Progenitor cell of endocrine pancreas (in vitro differentiated cells): ENCODE data around the gene SPECC1L. TPM values are rescaled to one million over a fixed set of nuclear protein-coding genes. Genes with fewer than 3 reads are reported as not detected.

ENCODE experiments used
- DNase-seq: peaks from one replicate; pipeline ENCODE4 v3.0.0; 2021; ENCODE audit warnings: low spot score; ENCODE audit not compliant: unreplicated experiment
- H3K27ac Mint-ChIP-seq: 2 replicates; pipeline ENCODE4 v1.8.0; 2021; ENCODE audit warnings: mild to moderate bottlenecking, moderate library complexity, mixed read lengths
- H3K27me3 Mint-ChIP-seq: 2 replicates; pipeline ENCODE4 v1.8.0; 2021; ENCODE audit warnings: mixed read lengths
- H3K36me3 Mint-ChIP-seq: 2 replicates; pipeline ENCODE4 v1.8.0; 2022; ENCODE audit warnings: mixed read lengths; ENCODE audit not compliant: insufficient read depth
- H3K4me1 Mint-ChIP-seq: 2 replicates; pipeline ENCODE4 v1.8.0; 2021; ENCODE audit warnings: low read depth, mixed read lengths
- H3K4me3 Mint-ChIP-seq: 2 replicates; pipeline ENCODE4 v1.8.0; 2021; ENCODE audit warnings: low read depth, mild to moderate bottlenecking, moderate library complexity, mixed read lengths
- H3K9me3 Mint-ChIP-seq: 2 replicates; pipeline ENCODE4 v1.8.0; 2021; ENCODE audit warnings: low read depth, mixed read lengths
- CTCF ChIP-seq: fragments of 200-600 bp; sonication (generic); IDR thresholded peaks from one replicate; pipeline ENCODE4 v1.5.0; 2021; ENCODE audit warnings: antibody characterized with exemption, mild to moderate bottlenecking; ENCODE audit not compliant: unreplicated experiment
- total RNA-seq: library from RNA; stranded (reverse); gene quantifications from 2 replicates; pipeline ENCODE4 v1.2.1, GENCODE V29; 2021

Gene SPECC1L
- total RNA-seq, 1 donor from 2014 or later: 96.9 TPM

GRCh38 chr22:24398409-24398808, 127.8 kb downstream of the SPECC1L start:
- Mint-ChIP-seq H3K27ac (peak overlapping the region; percentile 50), H3K27me3 (no peaks in the 10 kb centered on the region), H3K9me3 (no peaks in the 10 kb centered on the region), H3K36me3 (peaks cover 12% of the 10 kb centered on the region), H3K4me1 (no peaks in the 10 kb centered on the region), H3K4me3 (no peak overlapping the region)
- DNase-seq: no peak
- no peak for TF ChIP-seq CTCF

- no peak overlapping the region for H3K27ac Mint-ChIP-seq
- no peak overlapping the region for H3K4me3 Mint-ChIP-seq
- TF ChIP-seq CTCF: no peak
- H3K9me3 Mint-ChIP-seq: no peaks in the 10 kb centered on the region
- peaks cover 15% of the 10 kb centered on the region for H3K36me3 Mint-ChIP-seq
- no peaks in the 10 kb centered on the region for H3K4me1 Mint-ChIP-seq
- no peak for DNase-seq
- H3K27me3 Mint-ChIP-seq: no peaks in the 10 kb centered on the region
Measured at GRCh38 chr22:24400034-24400725, 129.5 kb downstream of the SPECC1L start.

DNA sequence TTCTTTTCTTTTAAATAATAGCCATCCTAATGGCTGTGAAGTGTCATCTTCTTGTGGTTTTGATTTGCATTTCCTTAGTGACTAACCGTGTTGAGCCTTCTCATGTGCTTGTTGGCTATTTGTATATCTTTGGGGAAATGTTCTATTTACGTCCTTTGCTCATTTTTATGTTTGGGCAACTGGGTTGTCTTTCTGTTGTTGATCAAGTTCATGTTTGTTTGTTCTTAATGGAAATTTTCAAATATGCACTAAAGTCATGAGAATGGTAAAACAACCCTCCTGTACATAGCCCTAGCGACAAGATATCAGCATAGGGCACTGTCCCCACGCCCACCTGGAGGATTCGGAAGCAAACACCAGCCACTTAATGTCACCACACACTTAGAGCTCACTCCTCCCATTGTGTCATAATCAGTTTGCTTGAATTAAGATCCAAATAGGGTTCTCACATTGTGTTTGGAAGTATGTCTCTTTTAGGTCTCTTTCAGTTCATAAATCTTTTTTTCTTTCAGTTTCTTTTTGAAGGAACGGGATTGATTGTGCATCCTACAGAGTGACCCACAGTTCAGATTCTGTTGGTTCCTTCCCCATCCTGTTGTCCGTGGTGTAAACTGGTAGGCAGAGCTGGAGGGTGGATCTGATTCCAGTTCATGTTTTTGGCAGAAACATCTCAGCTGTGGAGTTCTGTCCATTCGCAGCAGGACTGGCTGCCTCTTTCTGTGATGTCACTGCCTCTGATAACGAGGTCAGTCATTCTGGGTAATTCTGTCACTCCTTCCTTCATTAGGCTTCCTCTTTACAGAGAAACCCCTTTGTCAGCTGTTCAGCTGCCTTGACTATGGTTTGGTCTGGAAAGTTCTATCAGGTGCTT, 130.3 kb downstream of the SPECC1L start:
- DNase-seq: no peak
- H3K4me1 Mint-ChIP-seq: no peaks in the 10 kb centered on the region
- H3K36me3 Mint-ChIP-seq: peaks cover 11% of the 10 kb centered on the region
- no peak overlapping the region for H3K27ac Mint-ChIP-seq
- H3K4me3 Mint-ChIP-seq: no peak overlapping the region
- TF ChIP-seq CTCF: no peak
- no peaks in the 10 kb centered on the region for H3K27me3 Mint-ChIP-seq
- no peaks in the 10 kb centered on the region for H3K9me3 Mint-ChIP-seq

DNA sequence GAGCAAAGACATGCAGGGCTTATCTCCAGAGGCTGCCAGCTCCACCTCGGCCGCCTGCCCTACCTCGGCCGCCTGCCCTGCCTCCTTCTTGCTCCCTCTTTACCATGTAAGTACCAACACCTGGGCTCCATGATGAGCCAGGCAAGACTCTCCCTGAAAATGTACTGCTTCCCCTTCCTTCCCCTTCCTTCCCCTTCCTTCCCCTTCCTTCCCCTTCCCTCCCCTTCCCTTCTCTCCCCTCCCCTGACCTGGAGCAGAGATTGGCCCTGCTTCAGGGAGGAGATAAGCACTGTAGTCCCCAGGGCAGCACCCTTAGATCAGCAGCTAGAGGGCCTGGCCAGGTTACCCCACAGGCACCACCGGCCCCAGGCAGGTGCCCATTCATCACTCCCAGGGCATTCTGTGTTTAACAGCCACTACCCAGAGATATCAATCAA, 131.3 kb downstream of the SPECC1L start:
- no peak overlapping the region for H3K4me3 Mint-ChIP-seq
- no peak overlapping the region for H3K27ac Mint-ChIP-seq
- DNase-seq: no peak
- H3K27me3 Mint-ChIP-seq: no peaks in the 10 kb centered on the region
- peaks cover 11% of the 10 kb centered on the region for H3K36me3 Mint-ChIP-seq
- peaks cover 4% of the 10 kb centered on the region for H3K4me1 Mint-ChIP-seq
- no peaks in the 10 kb centered on the region for H3K9me3 Mint-ChIP-seq
- no peak for TF ChIP-seq CTCF

GRCh38 chr22:24402460-24403192, 132.0 kb downstream of the SPECC1L start:
- DNase-seq: no peak
- no peak for TF ChIP-seq CTCF
- no peak overlapping the region for H3K27ac Mint-ChIP-seq
- H3K9me3 Mint-ChIP-seq: no peaks in the 10 kb centered on the region
- no peak overlapping the region for H3K4me3 Mint-ChIP-seq
- peaks cover 11% of the 10 kb centered on the region for H3K36me3 Mint-ChIP-seq
- H3K27me3 Mint-ChIP-seq: no peaks in the 10 kb centered on the region
- peaks cover 8% of the 10 kb centered on the region for H3K4me1 Mint-ChIP-seq
